ENCODE data around the gene SLC26A4. TPM values are rescaled to one million over a fixed set of nuclear protein-coding genes. Genes with fewer than 3 reads are reported as not detected.

SLC26A4 gene
- total RNA-seq, 1 donor from 2014 or later = 1.5 TPM

DNA sequence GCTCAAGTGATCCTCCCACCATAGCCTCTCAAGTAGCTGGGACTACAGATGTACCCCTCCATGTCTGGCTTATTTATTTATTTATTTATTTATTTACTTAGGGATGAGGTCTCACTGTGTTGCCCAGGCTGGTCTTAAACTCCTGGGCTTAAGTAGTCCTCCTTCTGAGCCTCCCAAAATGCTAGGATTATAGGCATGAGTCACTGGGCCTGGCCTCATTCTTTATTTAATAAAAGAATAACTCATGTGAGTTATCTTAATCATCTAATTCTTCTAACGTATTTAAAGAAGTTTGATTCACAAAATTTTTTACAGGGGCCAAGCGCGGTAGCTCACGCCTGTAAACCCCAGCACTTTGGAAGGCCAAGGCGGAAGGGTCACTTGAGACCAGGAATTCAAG lies 8.0 kb upstream of the SLC26A4 start:
- no peak for DNase-seq (ENCODE audit: low spot score)
- intact Hi-C loops (cut with DNase I) = no loop called here

DNA sequence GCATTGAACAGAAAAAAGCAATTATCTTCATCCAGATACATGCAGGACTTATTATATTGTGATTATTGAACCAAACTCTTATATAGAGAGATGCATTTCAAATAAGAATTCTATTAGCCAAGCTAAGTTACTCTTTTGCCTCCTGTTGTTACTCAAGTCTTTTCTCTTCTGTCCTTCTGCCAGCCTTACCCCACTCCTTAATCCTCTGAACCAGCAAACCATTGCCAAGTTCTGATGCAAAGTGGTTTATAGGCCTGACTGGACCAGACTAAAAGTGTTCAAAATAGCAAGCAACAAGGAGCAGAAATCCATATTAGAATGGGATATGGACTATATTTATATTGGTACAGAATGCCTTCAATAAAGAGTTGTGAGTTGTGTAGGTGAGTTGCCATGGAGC lies 2.2 kb upstream of the SLC26A4 start:
- intact Hi-C loops (cut with DNase I) = no loop called here
- no peak for DNase-seq (ENCODE audit: low spot score)

DNA sequence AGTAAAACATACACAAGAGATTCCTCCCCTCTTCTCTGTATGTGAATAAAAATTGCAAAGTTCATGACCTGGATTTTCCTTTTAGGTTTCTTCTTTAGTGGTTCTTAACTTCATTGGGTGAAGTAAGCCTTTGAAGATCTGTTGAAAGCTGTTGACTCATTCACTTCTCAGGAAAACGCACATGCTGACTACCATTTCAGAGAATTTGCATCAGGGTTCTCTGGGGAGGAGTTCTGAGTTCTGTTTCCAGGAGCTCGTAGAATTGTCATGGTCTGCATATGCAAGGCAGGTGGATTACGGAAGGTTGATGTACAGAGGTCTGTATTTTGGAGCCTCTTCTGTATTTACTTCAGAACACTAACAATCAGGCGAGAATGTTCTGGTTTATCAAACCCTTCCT lies 962 bp upstream of the SLC26A4 start:
- no peak for DNase-seq (ENCODE audit: low spot score)
- intact Hi-C loops (cut with DNase I) = no loop called here

DNA sequence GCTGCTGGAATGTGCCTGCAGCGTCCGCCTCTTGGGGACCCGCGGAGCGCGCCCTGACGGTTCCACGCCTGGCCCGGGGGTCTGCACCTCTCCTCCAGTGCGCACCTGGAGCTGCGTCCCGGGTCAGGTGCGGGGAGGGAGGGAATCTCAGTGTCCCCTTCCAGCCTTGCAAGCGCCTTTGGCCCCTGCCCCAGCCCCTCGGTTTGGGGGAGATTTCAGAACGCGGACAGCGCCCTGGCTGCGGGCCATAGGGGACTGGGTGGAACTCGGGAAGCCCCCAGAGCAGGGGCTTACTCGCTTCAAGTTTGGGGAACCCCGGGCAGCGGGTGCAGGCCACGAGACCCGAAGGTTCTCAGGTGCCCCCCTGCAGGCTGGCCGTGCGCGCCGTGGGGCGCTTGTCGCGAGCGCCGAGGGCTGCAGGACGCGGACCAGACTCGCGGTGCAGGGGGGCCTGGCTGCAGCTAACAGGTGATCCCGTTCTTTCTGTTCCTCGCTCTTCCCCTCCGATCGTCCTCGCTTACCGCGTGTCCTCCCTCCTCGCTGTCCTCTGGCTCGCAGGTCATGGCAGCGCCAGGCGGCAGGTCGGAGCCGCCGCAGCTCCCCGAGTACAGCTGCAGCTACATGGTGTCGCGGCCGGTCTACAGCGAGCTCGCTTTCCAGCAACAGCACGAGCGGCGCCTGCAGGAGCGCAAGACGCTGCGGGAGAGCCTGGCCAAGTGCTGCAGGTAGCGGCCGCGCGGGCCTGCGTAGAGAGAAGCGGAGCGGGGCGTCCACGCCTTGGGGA lies 645 bp downstream of the SLC26A4 start:
- intact Hi-C loops (cut with DNase I) = no loop called here
- no peak for DNase-seq (ENCODE audit: low spot score)

DNA sequence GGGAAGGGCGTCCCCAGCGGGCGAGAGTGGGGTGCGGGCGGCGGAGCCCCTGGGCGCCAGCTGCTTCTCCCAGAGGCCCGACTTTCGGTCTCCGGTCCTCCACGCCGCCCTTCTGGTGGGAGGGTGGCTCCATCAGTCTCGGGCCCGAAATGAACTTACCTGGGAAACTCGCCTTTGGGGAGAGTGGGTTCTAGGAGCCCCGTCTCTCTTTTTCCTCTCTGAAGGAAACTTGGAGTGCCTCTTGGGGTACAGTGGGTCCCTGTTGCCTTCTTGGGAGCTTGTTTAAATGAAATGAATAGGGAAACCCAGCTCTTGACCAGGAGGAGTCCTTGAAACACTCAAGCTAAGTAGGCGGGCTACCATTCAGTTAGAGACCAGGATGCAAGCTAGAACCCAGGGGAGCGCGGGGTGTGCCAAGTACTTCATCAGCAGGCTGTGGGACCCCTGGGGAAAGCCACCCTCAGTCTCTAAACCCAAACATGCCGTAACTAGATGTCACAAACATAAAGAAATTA lies 1.3 kb downstream of the SLC26A4 start:
- intact Hi-C loops (cut with DNase I) = no loop called here
- DNase-seq (ENCODE audit: low spot score) = no peak

DNA sequence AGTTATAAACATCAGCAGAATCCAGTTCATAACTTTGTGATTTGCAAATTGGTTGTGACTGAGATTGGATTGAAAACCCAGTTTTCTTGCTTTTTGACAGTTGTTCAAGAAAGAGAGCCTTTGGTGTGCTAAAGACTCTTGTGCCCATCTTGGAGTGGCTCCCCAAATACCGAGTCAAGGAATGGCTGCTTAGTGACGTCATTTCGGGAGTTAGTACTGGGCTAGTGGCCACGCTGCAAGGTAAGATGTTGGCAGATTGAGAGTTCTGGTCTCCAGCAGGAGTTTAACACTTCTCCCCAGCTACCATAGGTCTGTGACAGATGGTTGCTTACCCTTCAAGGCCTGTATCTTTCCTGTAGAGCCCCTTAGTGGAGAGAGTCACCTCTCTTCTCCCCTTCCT lies 2.6 kb downstream of the SLC26A4 start:
- no peak for DNase-seq (ENCODE audit: low spot score)
- intact Hi-C loops (cut with DNase I) = no loop called here

DNA sequence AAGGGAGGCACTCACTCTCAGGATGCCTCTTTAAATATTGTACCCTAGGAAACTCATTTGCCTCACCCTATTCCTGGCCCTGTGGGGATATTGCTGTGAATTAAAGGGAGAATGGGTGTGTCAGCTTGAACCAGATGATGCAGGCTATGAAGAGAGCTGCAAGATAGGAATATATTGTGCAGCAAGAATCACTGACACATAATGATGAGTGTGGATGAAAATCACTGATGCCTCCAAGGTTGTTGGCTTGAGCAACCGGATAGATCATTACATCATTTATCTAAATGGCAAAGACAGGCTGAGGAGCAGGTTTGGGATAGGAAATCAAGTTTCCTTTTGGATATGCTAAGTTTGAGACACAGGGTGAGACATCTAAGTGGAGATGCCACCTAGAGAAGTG lies 6.2 kb downstream of the SLC26A4 start:
- intact Hi-C loops (cut with DNase I) = no loop called here

DNA sequence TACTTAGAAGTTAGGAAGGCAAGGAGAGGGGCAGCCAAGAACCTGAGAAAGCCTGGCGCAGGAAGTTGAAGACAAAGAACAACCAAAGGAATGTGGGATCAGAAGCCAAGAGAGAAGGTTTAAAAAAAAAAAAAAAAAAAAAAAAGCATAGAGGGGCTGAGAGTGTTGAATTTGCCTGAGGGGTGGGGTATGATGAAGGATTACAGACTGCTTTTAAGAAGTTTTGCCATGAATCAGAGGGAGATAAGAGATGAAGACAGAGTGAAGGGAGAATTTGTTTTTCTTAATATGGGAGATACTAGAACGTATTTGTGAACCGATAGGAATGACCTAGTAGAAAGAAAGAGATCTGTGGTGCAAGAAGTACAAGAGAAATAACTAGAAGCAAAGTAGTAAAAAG lies 6.7 kb downstream of the SLC26A4 start:
- intact Hi-C loops (cut with DNase I) = no loop called here
- DNase-seq (ENCODE audit: low spot score) = no peak

More for the DNA sequence above, 6.2 kb downstream of the SLC26A4 start:
- DNase-seq (ENCODE audit: low spot score) = no peak

DNA sequence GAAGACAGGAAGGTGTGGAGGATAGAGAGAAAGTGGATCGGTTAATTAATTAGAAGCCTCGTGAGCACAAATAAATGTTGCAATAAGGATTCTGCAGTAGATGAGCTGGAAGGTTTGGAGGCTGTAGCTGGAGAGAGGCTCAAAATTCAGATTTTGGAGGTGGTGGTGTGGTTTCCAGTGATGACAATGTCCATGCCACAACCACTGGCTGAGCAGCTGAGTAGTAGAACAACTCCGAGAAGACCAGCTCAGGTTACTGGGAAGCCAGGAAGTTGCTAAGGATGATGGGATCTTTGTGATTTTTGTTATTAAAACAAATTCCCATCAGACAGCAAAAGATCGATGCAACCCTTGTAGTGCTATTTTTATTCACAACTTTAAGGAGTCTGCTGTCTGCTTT lies 7.7 kb downstream of the SLC26A4 start:
- no peak for DNase-seq (ENCODE audit: low spot score)
- intact Hi-C loops (cut with DNase I) = no loop called here

DNA sequence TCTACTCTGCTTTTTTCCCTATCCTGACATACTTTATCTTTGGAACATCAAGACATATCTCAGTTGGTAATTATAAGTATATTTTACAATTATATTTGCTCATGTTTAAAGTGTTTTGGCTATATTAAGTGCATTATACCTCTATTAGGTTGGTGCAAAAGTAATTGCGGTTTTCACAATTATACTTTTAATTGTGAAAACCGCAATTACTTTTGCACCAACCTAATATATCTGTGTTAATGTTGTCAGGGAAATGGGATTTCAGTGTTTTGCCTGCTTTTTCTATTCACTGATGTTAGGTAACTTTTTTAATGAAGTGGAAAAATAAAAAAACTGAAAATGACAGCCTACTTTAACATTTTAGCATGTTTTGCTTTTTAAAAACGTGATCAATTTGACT lies 11.6 kb downstream of the SLC26A4 start:
- no peak for DNase-seq (ENCODE audit: low spot score)
- intact Hi-C loops (cut with DNase I) = no loop called here

DNA sequence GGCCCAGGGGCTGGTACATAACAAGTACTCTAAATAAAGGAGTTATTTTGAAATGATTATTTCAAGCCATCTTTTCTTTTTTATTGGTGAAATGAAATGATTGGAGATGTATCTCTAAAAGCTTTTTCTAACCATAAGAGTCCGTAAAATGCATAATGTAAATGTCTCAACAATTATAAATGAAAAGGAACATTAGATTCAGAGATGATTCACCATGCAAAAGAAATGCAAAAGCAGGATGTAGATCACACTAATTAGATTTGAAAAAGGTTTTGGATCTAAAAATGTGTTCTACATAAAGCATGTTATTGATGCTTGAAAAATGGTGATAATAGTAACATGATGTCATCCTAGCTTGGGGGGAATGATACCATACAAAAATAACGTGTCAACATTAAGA lies 15.6 kb downstream of the SLC26A4 start:
- DNase-seq (ENCODE audit: low spot score) = no peak
- intact Hi-C loops (cut with DNase I) = no loop called here

DNA sequence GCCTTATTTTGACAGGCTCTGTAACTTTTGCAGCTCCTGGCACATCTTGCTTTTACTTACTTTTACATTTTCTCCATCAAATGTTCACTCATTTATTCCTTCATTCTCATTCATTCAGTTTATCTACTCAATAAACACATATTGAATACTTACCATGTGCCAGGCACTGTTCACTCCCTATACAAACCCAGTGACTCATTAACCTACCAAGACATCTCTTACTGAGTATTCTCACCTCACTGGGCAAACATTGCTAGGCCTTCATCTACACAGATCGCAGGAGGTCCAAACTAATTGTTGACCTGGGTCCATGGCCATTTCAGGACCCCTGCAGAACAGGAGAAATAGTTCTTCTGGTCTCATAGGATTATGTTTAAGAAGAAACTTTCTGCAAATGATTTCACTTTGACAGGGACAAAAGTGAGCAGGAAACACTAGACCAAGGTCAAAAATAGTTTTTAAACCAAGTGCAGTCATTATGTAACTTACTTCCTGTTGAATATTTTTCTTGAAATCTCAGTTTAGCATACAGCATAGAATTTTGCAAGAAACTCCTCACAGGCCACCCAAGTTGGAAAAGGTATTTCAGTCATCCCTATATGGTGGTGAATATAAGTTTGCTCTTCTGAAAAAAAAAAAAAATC lies 17.6 kb downstream of the SLC26A4 start:
- intact Hi-C loops (cut with DNase I) = no loop called here
- no peak for DNase-seq (ENCODE audit: low spot score)

DNA sequence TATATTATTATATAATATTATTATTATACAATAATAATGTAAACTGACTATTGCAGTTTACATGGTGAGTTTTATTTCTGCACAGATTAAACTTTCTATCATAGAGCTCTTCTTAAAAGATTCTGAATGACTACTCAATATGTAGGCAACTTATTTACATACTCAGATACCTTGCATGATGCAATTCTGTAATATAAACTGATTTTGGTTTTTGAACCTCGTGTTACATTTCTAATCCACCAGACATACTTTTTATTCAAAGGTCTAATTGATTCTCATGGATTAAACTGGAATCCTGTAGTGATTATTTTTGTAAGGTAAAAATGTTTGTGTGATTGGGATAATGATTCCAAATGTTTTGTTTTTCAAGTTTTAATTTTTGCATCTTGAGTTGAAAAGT lies 19.9 kb downstream of the SLC26A4 start:
- intact Hi-C loops (cut with DNase I) = no loop called here
- DNase-seq (ENCODE audit: low spot score) = no peak

DNA sequence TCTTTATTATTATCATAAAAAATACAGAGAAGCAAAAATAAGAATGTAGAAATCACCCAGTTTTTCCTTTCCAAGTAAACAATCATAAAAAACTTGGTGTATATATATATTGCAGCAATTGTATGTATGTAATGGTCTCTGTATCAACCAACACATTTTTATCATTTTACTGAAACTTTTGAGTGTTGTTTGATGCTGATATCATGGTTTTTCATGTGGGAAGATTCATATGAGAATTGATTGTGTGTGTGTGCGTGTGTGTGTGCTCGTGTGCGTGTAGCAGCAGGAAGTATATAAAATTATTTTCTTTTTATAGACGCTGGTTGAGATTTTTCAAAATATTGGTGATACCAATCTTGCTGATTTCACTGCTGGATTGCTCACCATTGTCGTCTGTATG lies 22.3 kb downstream of the SLC26A4 start:
- DNase-seq (ENCODE audit: low spot score) = no peak
- intact Hi-C loops (cut with DNase I) = no loop called here

DNA sequence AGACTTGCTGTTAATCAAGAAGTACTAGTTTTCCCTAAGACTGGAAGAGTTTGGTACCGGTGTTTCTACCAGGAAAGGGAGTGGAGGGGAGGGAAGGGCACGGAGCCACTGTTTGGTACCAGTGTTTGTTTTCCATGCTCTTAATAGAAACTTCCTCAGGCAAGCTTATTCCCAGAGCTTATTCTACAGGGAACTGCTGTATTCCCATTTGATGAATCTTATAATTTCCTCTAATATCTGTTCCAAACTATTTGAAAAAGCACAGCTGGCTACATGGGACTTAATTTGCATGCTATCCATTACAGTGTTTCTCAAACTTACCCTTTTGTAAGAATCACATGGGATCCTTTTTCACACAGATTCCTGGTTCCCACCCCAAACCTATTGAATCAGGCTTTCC lies 23.7 kb downstream of the SLC26A4 start:
- intact Hi-C loops (cut with DNase I) = no loop called here

DNA sequence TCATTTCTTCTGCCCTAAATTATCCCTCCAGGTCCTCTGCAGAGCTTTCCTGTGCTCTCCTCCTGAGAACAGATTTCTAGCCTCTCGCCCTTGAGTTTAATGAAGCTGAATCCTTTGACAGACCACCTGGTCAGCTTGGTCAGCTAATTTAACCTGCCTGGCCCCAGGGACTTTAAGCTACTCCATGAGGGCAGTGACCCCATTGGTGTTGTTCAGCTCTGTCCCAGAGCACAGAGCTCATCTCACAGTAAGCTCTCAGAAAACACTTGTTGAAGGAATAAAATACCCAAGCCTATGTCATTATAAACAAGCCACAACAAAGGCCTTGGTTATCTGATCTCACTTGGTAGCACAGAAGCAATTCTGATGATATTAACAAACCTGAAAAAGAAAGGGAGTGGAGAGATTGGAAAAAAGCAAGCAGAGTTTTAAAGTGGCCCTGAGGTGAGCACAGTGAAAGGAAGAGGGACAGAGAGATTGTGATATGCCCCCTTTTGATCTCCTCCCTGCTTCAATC lies 24.4 kb downstream of the SLC26A4 start:
- intact Hi-C loops (cut with DNase I) = no loop called here

More for the DNA sequence above, 23.7 kb downstream of the SLC26A4 start:
- DNase-seq (ENCODE audit: low spot score) = no peak

DNA sequence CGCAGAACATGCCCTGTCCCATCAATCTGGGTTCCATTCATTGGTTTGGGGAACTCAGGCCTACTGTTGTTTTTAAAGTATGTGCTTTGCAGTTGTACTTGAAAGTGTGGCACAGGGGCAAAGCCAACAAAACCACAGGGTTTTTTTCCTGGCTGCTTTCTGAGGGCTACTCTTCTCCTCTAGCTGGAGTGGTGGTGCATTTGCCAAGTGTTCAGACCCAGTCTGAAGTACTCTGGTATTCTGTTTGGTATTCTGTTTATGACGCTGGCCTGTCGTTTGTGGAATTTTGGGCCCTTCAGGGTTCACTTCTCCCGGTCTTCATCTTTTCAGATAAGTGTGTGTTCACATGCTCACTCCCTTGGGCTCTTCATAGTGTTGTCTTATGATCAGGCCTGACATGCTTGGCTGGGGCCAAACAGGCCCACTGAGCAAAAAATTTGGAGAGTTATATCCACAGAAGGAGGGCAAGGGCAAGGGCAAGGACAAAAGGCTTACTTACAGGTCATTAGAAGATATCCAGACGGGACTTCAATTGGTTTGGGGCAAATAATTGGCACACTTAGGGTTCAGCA lies 26.3 kb downstream of the SLC26A4 start:
- intact Hi-C loops (cut with DNase I) = no loop called here
- DNase-seq (ENCODE audit: low spot score) = no peak

More for the DNA sequence above, 24.4 kb downstream of the SLC26A4 start:
- no peak for DNase-seq (ENCODE audit: low spot score)

DNA sequence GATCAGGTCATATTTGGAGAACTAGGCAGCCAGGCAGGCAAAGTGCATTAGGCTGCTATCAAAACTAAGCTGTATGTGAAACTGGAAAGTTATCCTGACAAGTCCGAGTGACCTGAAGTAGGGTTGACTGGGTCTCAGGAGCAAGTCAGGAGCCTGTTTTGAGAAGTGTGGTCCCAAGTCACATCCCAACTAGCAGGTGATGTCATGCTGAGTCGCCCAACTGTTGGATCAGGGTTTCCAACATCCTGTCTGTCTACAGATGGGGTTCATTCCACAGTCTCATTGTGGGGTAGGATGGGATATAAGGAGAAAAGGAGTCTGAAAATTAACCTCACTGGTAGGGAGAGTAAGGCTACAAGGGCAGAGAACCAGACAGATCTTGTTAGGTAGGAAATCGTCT lies 27.0 kb downstream of the SLC26A4 start:
- intact Hi-C loops (cut with DNase I) = no loop called here
- DNase-seq (ENCODE audit: low spot score) = no peak

DNA sequence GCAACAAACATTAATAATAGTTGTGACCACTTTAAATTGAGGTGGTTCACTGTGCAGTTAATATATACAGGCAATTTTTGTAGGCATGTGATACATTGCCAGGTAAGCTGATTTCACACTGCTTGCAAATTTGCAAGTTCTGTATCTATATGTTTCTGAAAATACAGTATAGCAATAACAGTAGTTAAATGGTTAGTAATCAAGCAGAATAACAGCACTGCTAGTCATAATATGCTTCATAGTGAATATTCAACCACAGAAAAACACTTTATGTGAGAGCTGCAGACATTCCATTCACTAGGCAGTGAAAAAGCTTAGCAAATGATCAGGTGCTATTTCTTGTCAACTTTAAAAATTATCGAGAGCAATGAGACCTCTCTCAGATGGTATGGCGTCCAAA lies 28.9 kb downstream of the SLC26A4 start:
- intact Hi-C loops (cut with DNase I) = no loop called here
- DNase-seq (ENCODE audit: low spot score) = no peak

DNA sequence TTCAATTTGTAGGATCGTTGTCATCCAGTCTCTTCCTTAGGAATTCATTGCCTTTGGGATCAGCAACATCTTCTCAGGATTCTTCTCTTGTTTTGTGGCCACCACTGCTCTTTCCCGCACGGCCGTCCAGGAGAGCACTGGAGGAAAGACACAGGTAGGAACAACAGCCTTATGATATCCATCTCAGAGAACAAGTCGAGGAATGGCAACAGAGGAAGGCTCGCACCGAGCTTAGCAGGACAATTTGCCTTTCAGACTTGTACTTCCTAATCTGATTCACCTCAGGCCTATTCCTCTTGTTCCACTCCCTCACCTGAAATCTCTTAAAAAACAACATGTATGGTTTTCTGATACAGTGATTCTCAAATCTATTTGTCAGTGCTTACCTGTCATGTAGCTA lies 29.5 kb downstream of the SLC26A4 start:
- intact Hi-C loops (cut with DNase I) = no loop called here
- no peak for DNase-seq (ENCODE audit: low spot score)

DNA sequence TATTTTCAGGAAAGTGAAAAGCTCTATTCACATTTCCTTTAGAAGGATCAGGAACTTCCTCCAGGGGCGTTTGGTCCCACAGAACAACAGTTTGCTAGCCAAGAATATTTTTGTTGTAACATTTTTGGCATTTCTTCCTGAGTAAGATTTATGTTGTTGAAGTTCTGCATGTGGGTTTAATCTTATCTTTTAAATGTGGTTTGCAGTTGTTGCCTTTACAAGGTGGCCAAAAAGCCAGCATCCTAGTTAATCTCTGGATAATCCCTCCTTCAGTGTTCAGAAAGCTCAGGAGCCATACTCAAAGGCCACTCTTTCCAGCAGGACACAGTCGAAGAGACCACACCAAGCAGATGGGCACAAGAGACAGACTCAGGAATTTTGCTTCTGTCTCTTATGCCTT lies 30.0 kb downstream of the SLC26A4 start:
- intact Hi-C loops (cut with DNase I) = no loop called here
- DNase-seq (ENCODE audit: low spot score) = no peak

Measured in cardiac septum (tissue), 1 donor.